Daoy (cell line): ENCODE results near the gene GPD2. TPM values are rescaled to one million over a fixed set of nuclear protein-coding genes. Genes with fewer than 3 reads are reported as not detected.
A peak's percentile ranks its signal among the peaks of the same experiment; 100 is the strongest.

Experiments
- DNase-seq: peaks from one replicate; pipeline ENCODE4 v3.0.0-alpha.2; 2015; ENCODE audit warnings: low read depth
- total RNA-seq: library from RNA; depleted of rRNA; stranded (reverse); fragments of >200 nt; shearing (Covaris generic); gene quantifications from 2 replicates; pipeline ENCODE4 v1.2.3, GENCODE V29; 2014; rRNA removed

Gene GPD2
- 36.9 and 56.7 TPM in 2 replicates for total RNA-seq

DNA sequence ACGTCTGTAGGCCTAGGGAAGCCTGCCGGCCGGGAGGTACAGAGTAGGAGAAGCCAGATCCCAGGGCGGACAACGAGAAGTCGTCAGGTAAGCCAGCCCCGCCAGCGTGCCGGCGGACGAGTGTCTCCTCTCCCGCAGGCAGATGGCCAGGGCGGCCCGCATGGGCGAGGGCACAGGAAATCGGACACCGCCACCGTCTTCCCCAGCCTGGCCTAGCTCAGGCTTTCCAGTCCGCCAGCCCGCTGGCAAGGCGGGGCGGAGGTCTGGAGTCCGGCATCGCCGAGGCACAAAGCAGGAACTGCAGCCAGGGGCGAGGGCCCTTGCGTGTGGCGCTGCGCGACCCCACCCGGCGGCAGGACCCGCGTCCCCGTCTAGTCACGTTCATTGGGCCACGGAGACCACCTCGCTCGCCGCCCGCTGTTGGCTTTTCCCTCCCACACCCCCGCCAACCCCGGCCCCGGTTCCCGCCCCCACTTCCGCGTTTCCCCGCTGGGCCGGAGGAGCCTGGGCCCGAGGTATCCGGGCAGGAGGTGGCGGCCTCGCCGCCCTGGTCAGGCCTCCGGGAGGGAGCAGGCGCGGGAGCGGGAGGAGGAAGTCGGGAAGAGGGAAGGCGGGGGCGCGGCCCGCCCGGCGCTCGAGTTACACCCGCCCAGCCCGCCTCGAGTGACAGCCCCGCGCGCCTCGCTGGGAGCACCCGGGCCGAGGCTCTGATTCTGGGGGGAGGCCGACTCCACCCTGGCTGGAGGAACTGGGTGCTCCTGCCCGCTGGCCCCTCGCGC, at the start of gene GPD2:
Gene GPD2, plus strand, starts transcription at position 662 of the 779 bp plus-strand sequence. CDS start 39,727 bp downstream, outside the sequence.
- DNase-seq, result peak; percentile 92

- DNase-seq, result no peak
Measured at GRCh38 chr2:156394033-156394741, 42.0 kb upstream of the GPD2 start.

DNA sequence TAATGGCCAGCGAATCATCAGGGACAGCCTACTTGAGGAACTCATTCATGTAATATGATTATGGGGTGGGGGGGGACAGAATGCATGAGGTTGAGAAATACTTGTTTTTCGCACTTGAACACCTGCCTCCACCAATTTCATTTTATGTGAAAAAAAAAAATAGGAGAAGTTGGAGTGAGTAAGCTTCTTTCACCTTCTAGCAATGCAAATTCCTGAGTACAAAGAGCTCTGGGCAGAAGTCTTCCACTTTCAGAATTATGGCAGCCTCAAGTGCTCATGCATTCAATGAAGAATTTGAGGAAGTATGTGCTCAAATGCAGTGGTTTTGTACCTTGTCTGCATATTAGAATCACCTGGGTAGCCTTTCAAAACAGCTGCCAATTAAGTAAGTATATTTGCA, 40.1 kb upstream of the GPD2 start:
- DNase-seq, result no peak

- DNase-seq, result no peak
Measured at GRCh38 chr2:156397229-156397628, 39.0 kb upstream of the GPD2 start.

DNA sequence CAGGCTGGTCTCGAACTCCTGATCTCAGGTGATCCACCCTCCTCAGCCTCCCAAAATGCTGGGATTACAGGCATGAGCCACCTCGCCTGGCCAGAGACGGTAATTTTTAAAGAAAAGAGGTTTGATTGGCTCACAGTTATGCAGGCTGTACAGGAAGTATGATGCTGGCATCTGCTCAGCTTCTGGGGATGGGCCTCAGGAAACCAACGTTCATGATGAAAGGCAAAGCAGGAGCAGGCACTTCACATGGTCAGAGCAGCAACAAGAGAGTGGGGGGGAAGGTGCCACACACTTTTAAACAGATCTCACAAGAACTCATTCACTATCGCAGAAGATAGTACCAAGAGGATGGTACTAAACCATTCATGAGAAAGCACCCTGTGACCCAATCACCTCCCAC, 38.0 kb upstream of the GPD2 start:
- DNase-seq, result no peak

DNA sequence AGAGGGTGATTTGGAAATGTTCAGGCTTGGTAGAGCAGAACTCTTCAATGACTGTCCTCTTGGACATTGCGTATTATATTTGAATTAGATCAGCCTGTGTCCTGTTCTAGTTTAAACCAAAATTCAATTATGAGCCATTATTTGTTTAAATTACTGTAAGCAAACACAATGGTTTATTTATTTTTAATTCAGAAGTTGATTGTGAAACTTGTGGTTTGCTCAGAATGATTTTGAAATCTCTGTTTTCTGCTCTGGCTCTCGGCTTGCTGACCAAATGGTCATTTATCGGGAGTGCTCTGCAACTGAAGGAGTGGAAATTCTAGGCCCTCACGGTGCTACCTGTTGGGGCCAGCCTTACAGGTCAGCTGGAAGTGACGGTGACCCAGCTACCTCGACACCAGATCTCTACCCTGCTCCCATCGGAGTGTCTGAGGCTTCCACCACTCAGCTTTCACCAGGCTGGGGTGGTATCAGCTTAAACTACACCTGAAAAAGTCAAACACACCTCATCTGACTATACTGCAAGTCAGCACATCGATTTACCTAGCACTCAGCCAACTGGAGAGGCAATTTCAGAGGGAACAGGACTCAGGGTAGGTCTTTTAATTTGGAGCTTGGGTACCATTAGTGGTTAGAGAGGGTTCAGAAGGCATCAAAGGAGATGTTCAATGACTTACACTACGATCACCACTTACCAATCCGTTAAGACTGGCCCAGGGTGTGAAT, 36.8 kb upstream of the GPD2 start:
- no peak for DNase-seq

GRCh38 chr2:156399950-156400705, 36.1 kb upstream of the GPD2 start:
- peak; percentile 76 for DNase-seq

- peak; percentile 68 for DNase-seq
Measured at GRCh38 chr2:156400706-156401678, 35.2 kb upstream of the GPD2 start.

- no peak for DNase-seq
Measured at GRCh38 chr2:156401861-156402260, 34.3 kb upstream of the GPD2 start.

- peak; percentile 4 for DNase-seq
Measured at GRCh38 chr2:156405586-156405985, 30.6 kb upstream of the GPD2 start.

DNA sequence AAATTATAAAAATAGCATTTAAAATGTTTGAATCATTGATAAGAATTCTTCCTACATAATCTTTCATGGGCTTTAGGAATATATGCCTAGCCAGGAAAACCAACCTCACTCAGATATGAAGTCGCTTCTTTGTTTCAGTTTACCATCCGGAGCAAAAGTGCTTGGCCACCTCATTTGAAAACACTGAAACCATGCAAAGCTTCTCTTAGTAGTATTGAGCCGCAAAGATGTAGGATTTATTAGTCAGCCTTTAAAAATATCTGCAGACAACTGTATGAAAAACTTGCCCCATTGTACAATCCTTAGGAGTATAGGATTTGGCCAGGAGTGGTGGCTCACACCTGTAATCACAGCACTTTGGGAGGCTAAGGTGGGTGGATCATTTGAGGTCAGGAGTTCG, 24.3 kb upstream of the GPD2 start:
- DNase-seq, result no peak

DNA sequence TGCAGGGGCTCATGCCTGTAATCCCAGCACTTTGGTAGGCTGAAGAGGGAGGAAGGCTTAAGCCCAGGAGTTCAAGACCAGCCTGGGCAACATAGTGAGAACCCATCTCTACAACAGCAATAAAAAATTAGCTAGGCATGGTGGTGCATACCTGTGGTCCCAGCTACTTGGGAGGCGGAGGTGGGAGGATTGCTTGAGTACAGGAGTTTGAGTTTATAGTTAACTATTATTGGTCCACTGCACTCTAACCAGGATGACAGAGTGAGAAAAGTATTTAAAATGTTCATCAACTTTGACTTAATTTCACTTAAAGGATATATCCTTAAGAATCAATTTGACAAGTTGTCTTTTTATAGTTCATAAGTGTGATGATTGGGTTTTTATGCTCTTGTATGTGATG, 14.3 kb upstream of the GPD2 start:
- no peak for DNase-seq

DNA sequence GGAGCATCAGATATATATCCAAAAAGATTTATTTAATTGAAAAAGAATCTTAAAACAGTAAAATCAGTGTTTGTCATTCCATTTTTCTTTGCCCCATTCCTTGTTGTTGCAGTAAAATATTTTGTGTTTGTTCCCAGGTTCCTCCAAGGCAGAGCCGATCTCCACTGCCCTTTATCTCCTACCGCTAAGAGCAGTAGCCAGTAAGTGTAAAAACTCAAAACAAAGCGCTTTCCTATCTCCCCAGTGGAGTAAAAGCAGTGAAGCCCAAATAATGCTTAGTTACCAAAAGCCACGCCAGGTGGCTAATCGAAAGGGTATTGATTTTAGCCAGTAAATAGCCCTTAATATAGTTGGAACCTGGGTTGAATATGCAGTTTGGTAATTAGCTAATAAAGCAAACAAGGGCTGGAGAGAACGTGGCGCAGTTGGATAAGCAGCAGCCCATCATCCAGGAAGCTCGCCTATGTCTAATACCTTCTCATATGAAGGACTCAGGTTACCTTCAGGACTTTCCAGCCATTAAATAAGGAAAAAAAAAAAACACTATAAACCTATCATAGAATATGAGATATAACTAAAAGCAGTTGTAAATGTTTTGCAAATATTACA, 12.4 kb upstream of the GPD2 start:
- DNase-seq, result no peak

GRCh38 chr2:156427074-156427473, 9.1 kb upstream of the GPD2 start:
- DNase-seq, result no peak

- no peak for DNase-seq
Measured at GRCh38 chr2:156429211-156429610, 7.0 kb upstream of the GPD2 start.

DNA sequence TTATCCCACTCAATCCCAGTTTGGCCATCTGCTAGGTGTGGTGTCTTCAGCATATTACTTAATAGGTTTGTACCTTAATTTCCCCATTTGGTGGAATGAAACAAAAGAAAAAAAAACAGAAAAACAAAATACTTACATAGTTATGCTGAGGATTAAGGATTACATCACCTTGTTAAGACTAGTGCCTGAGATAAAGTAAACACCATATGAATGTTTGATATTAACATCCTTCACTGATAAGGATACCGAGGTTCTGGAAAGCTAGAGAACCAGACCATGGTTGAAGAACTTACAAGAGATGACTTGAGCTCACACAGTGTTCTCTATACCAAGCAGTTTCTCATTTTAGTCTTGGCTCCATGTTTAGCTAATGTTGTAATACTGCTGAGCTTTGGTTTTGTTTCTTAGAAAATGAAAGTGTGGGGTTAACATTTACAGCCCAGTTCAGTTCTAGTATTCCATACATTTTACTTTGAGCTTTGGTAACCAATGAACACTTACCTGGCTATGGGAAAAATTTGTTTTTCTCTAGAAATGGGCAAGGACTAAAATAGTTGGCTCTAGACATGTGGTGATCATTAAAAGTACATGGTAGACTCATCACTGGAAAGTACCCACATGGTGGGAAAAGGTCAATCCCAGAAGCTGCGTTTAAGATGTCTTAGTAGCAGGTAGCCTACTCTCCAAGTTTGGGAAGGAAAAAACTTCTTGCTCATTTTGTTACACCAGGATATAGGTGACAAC, 5.8 kb upstream of the GPD2 start:
- DNase-seq, result no peak

DNA sequence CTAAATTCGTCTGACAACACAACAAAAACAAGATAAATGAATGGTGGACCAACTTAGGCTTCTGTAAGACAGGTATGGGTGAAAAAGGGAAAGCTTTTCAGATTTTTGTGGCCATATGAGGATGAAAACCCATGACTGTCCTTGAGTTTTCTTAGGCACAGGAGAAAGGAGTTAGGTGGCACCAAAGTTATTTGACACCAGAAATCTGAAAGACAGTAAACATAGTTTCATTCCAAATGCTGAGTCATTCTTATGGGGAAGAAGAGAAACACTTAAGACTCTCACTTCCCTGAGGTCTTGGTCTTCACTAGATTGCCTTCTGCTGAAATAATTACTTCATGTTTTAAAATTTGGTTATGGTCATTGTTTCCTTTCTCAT, 5.2 kb upstream of the GPD2 start:
- peak; percentile 42 for DNase-seq

GRCh38 chr2:156434461-156435291, 1.5 kb upstream of the GPD2 start:
- no peak for DNase-seq

DNA sequence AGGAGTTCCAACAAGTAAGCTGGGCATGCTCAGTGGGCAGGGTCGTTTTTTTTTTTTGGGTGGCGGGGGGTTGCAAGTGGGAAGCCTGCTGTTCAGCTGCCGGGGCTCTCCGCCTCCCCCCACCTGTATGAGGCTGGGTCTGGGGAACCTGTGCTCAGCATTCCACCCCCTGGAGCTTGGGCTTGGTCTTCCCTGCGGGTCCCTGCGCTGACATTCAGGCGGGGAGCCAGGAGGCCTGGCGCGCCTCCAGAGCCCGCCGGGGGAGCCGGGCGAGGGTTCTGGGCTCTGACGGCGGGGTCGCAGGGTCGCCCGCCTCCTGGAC, 822 bp upstream of the GPD2 start:
- DNase-seq, result no peak
